ENCODE results near the gene CTNNA2. TPM values are rescaled to one million over a fixed set of nuclear protein-coding genes. Genes with fewer than 3 reads are reported as not detected.

CTNNA2 gene
- total RNA-seq, 1 donor from 2014 or later = 15.0 TPM

DNA sequence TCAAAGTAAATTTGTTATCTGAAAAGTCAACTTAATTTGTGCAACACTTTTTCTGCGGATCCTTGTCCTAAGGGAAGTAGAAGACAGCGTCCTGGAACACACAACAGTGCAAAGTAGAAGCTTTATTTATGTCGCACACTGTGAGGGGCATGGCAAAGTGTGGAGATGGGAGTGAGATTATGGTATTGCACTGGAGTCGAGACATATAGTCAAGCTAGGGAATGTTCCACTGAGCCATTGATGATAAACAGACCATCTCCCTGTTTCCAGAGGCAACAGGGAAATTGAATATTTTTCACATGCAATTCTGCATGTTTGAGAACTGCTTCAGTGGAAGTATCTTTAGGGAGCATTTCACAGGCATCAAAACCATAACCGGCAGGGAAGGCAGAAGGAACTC lies 745.5 kb downstream of the CTNNA2 start:
- Mint-ChIP-seq H3K4me1 (ENCODE audit: unreplicated experiment) (peaks cover 11% of the 10 kb centered on the region), H3K9me3 (peaks cover 4% of the 10 kb centered on the region), H3K27ac (no peak overlapping the region), H3K4me3 (no peak overlapping the region), H3K36me3 (no peaks in the 10 kb centered on the region), H3K27me3 (no peaks in the 10 kb centered on the region)
- no peak for DNase-seq (ENCODE audit: extremely low spot score, unreplicated experiment)
- TF ChIP-seq, protein P1, sequence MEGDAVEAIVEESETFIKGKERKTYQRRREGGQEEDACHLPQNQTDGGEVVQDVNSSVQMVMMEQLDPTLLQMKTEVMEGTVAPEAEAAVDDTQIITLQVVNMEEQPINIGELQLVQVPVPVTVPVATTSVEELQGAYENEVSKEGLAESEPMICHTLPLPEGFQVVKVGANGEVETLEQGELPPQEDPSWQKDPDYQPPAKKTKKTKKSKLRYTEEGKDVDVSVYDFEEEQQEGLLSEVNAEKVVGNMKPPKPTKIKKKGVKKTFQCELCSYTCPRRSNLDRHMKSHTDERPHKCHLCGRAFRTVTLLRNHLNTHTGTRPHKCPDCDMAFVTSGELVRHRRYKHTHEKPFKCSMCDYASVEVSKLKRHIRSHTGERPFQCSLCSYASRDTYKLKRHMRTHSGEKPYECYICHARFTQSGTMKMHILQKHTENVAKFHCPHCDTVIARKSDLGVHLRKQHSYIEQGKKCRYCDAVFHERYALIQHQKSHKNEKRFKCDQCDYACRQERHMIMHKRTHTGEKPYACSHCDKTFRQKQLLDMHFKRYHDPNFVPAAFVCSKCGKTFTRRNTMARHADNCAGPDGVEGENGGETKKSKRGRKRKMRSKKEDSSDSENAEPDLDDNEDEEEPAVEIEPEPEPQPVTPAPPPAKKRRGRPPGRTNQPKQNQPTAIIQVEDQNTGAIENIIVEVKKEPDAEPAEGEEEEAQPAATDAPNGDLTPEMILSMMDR (conservative IDR thresholded peaks at IDR 0.05) = no peak

DNA sequence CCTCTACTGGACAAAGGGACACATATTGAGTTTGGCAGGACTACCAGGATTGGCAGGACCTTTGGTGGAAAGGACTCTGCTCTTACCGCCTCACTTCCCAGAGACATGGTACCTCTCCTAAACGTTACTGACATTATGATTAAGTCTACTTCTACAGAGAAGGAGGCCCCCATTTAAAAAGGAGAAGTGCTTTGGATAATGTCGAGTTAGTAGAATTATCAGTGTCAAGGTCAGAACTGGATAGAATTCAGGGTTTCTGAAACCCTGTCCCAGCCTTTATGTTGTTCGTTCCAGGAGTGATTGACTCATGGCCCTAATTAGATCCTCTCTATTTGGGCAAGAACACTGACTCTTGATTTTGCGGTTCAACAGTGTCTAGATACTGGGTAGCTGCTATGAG lies 745.9 kb downstream of the CTNNA2 start:
- TF ChIP-seq, protein P1 (conservative IDR thresholded peaks at IDR 0.05) = no peak
- Mint-ChIP-seq H3K9me3 (peaks cover 4% of the 10 kb centered on the region), H3K36me3 (no peaks in the 10 kb centered on the region), H3K27ac (no peak overlapping the region), H3K27me3 (no peaks in the 10 kb centered on the region), H3K4me3 (no peak overlapping the region), H3K4me1 (ENCODE audit: unreplicated experiment) (peaks cover 11% of the 10 kb centered on the region)
- no peak for DNase-seq (ENCODE audit: extremely low spot score, unreplicated experiment)

DNA sequence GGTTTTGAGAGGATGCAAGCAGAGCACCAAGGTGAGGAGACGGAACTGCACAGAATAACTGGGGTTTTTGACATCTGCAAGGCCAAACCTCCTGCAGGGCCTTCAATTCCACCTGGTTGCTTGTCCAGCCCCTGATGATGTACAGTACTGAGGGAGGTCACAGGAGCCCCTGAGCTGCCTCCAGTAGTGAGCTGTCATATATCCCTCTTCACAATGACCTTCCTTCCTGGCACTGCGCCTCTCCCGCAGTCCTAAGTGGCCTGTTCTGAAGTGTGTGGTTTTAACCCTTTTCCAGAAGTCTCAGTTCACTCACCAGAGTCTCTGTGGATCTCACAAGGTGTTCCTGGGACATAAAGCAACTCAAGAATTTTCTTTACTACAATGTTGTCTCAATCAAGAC lies 746.4 kb downstream of the CTNNA2 start:
- no peak overlapping the region for H3K4me3 Mint-ChIP-seq
- peaks cover 11% of the 10 kb centered on the region for H3K4me1 Mint-ChIP-seq (ENCODE audit: unreplicated experiment)
- H3K36me3 Mint-ChIP-seq = no peaks in the 10 kb centered on the region
- peaks cover 4% of the 10 kb centered on the region for H3K9me3 Mint-ChIP-seq
- TF ChIP-seq, protein P1 (conservative IDR thresholded peaks at IDR 0.05) = no peak
- no peaks in the 10 kb centered on the region for H3K27me3 Mint-ChIP-seq
- no peak for DNase-seq (ENCODE audit: extremely low spot score, unreplicated experiment)
- H3K27ac Mint-ChIP-seq = no peak overlapping the region

DNA sequence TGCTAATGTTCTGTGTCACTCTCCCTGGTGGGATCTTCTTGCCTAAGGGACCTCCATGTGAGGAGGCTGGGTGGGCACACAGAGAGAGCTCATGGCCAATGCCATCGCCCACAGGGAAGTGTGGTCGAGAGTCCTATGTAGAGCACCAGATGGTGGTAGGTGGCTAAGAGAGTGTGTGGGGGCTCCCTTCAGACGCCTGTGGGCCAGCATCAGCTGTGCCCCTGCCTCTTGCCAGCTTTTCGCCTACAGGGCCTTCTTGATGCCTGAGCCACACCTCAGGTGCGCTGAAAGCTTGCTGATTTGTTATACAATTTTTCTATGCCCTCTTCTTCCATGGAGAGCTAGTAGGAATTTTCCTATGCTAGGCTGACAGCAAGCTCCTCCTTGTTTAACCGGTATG lies 753.4 kb downstream of the CTNNA2 start:
- TF ChIP-seq, protein P1 (conservative IDR thresholded peaks at IDR 0.05) = no peak
- H3K4me3 Mint-ChIP-seq = no peak overlapping the region
- H3K4me1 Mint-ChIP-seq (ENCODE audit: unreplicated experiment) = no peaks in the 10 kb centered on the region
- no peaks in the 10 kb centered on the region for H3K36me3 Mint-ChIP-seq
- H3K27ac Mint-ChIP-seq = no peak overlapping the region
- DNase-seq (ENCODE audit: extremely low spot score, unreplicated experiment) = no peak
- peaks cover under 1% of the 10 kb centered on the region for H3K9me3 Mint-ChIP-seq
- peaks cover 7% of the 10 kb centered on the region for H3K27me3 Mint-ChIP-seq

DNA sequence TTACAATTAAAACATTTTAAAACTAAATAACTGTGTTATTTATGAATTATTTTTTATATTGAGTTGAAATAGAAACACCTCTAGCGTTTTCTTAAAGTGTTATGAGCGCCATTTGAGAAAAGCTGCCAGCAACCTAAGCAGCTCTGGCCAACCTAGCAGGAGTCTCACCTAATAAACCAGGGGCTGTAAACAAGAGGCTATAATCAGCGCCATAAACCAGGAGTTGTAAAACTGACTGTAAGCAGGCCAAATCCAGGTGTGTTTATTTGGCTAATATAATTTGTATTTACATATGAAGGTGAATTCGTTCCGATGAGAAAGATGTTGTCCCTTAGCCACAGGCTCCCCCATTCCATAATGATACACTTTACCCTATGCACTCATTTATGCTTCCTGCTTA lies 757.0 kb downstream of the CTNNA2 start:
- Mint-ChIP-seq H3K27ac (no peak overlapping the region), H3K27me3 (peaks cover 7% of the 10 kb centered on the region), H3K4me3 (no peak overlapping the region), H3K36me3 (no peaks in the 10 kb centered on the region), H3K9me3 (no peaks in the 10 kb centered on the region), H3K4me1 (ENCODE audit: unreplicated experiment) (no peaks in the 10 kb centered on the region)
- DNase-seq (ENCODE audit: extremely low spot score, unreplicated experiment) = no peak
- TF ChIP-seq, protein P1 (conservative IDR thresholded peaks at IDR 0.05) = no peak

DNA sequence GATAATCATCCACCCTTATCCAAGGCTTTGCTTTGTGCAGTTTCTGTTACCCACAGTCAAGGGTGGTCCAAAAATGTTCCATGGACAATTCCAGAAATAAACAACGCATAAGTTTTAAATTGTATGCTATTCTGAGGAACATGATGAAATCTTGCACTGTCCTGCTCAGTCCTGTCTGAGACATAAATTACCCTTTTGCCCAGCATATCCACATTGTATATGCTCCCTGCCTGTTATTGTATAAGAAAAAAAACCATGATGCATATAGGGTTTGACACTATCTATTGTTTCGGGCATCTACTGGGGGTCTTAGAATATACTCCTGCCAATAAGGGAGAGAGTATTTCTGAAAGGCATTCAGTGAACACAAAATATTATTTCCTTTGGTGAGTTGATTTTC lies 767.7 kb downstream of the CTNNA2 start:
- H3K9me3 Mint-ChIP-seq = peaks cover 15% of the 10 kb centered on the region
- TF ChIP-seq, protein P1 (conservative IDR thresholded peaks at IDR 0.05) = no peak
- no peak overlapping the region for H3K27ac Mint-ChIP-seq
- DNase-seq (ENCODE audit: extremely low spot score, unreplicated experiment) = no peak
- peaks cover 8% of the 10 kb centered on the region for H3K27me3 Mint-ChIP-seq
- no peak overlapping the region for H3K4me3 Mint-ChIP-seq
- peaks cover 6% of the 10 kb centered on the region for H3K4me1 Mint-ChIP-seq (ENCODE audit: unreplicated experiment)
- peaks cover 4% of the 10 kb centered on the region for H3K36me3 Mint-ChIP-seq
